Neural progenitor cell (in vitro differentiated cells): ENCODE data around the gene ADAM22.

Source experiments
- EZH2 ChIP-seq: fragments of 200-600 bp; sonication (generic); IDR thresholded peaks from 2 replicates; pipeline ENCODE4 v1.6.1; 2017; ENCODE audit warnings: antibody characterized with exemption, mild to moderate bottlenecking, moderate library complexity
- EZH2phosphoT487 ChIP-seq: fragments of 200-600 bp; sonication (generic); IDR thresholded peaks from 2 replicates; pipeline ENCODE4 v1.6.1; 2017; ENCODE audit warnings: antibody characterized with exemption
- TF ChIP-seq, protein P1 (sequence below): fragments of 200-600 bp; sonication (generic); IDR thresholded peaks from 2 replicates; pipeline ENCODE4 v1.5.1; 2017; ENCODE audit warnings: antibody characterized with exemption, mild to moderate bottlenecking

DNA sequence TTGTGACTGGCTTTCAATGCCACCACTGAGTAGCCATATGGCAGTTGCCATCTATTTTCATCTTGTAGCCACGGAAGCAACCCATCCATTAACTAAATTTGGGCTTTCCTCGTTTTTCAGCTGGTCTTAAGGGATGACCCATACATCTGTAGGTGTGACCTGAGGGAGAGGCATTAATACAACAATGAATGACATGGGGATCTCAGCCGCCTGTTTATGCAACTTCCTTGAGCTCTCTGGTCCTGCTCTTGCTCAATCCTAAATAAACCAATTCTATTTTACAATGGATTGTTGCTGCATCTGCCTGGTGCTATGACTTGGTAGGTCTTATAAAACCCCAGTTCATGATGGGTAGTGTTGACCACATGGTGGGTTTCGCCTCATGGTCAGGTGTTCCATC lies 21.9 kb upstream of the ADAM22 start:
- TF ChIP-seq, protein P1, sequence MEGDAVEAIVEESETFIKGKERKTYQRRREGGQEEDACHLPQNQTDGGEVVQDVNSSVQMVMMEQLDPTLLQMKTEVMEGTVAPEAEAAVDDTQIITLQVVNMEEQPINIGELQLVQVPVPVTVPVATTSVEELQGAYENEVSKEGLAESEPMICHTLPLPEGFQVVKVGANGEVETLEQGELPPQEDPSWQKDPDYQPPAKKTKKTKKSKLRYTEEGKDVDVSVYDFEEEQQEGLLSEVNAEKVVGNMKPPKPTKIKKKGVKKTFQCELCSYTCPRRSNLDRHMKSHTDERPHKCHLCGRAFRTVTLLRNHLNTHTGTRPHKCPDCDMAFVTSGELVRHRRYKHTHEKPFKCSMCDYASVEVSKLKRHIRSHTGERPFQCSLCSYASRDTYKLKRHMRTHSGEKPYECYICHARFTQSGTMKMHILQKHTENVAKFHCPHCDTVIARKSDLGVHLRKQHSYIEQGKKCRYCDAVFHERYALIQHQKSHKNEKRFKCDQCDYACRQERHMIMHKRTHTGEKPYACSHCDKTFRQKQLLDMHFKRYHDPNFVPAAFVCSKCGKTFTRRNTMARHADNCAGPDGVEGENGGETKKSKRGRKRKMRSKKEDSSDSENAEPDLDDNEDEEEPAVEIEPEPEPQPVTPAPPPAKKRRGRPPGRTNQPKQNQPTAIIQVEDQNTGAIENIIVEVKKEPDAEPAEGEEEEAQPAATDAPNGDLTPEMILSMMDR: no peak
- no peak for TF ChIP-seq EZH2phosphoT487
- no peak for TF ChIP-seq EZH2
